GM19023 (cell line): ENCODE data around the gene CLN5.
"Not testable (repeated sequence)": the region's sequence is repeated elsewhere in the genome, so short reads cannot be mapped to it uniquely, and the experiment has no call there.

Source experiments
- ATAC-seq: cut with Tn5 transposase; IDR thresholded peaks from one replicate; pipeline ENCODE4 v1.9.1; 2021; ENCODE audit warnings: mild to moderate bottlenecking, moderate library complexity; ENCODE audit not compliant: unreplicated experiment

CLN5 gene

GRCh38 chr13:76974618-76974975 is 17.3 kb upstream of the CLN5 start:
- ATAC-seq: no peak

- ATAC-seq: no peak
These were observed 16.0 kb upstream of the CLN5 start for GRCh38 chr13:76975863-76976262.

- no peak for ATAC-seq
These were observed 15.4 kb upstream of the CLN5 start for GRCh38 chr13:76976490-76976889.

GRCh38 chr13:76976929-76977328 is 15.0 kb upstream of the CLN5 start:
- ATAC-seq: no peak

DNA sequence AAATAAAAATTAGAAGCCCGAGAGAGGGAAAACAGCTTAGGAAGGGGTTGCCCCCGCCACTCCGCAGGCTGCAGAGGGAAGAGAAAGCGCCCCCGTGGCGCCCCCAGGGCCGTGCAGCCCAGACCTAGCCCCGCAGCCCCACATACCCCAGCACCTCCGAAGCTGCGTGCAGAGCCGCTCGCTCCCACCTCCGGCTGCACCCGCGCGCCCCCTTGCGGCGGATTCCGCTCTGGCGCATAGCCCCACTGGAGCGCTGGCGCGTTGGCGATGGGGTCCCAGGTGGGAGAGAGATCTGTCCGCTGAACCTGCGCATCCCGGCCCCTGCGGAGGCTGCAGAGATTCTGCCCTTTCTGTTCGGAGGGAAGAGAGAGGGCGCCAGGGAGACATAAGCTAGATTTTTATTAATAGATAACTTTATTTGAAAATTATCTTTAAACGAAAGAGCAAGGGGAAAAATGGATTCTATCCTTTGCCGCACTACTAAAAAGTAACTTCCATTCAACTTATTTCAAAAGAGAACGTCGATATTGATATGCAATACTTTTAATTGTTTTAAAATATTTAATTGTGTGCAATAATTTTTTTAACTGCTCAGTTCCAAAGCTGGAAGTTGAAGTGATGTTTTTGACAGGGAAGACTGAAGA is 11.7 kb upstream of the CLN5 start:
- ATAC-seq: peak; percentile 100

GRCh38 chr13:76982061-76982460 is 9.8 kb upstream of the CLN5 start:
- ATAC-seq: no peak

DNA sequence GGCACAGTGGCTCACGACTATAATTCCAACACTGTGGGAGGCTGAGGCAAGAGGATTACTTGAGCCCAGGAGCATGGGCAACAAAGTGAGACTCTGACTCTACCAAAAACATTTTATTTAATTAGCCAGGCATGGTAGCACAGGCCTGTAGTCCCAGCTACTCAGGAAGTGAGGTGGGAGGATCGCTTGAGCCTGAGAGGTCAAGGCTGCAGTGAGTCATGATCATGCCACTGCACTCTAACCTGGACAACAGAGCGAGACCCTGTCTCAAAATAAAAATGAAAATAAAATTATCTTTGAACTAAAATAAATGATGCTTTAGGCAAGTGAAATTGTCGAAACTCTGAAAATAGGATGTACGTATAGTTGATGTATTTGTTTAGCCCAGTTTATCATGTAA is 8.2 kb upstream of the CLN5 start:
- ATAC-seq: no peak

DNA sequence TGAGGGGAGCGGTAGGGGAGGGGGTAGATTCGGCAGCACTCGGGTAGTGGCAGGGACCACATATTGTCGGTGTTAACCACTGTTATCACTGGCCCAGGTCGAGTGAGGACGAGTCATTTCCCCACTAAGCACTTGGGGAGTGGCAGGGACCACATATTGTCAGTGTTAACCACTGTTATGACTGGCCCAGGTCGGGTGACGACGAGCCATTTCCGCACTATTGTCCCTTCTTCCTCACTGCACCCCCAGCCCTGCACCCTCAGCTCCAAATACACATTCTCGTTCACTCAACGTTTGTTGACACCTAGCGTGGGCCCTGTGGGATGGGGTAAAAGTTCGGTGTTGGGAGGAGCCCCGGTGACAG is 467 bp upstream of the CLN5 start:
- peak; percentile 47 for ATAC-seq

- ATAC-seq: peak; percentile 3
These were observed 694 bp downstream of the CLN5 start for GRCh38 chr13:76992548-76993001.

DNA sequence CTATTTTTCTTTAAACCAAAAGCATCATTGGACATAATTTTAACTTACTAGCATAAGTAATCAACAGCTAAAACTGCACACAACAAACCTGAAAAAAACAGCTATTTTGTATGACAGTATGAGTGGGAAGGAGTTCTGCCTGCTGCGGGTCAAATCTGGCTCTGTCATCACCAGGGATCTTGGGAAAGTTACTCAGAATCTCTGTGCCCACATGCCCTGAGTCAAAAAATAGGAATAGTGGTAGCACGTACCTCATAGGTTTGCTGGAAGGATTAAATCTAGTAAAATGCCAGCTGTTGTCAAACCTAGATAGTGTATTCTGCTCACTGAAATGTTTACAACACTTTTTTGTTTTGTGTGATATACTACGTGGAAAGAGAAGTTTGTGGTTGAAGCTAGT is 1.1 kb downstream of the CLN5 start:
- no peak for ATAC-seq

- no peak for ATAC-seq
These were observed 1.6 kb downstream of the CLN5 start for GRCh38 chr13:76993473-76993872.

- no peak for ATAC-seq
These were observed 2.4 kb downstream of the CLN5 start for GRCh38 chr13:76994281-76994680.

GRCh38 chr13:77000475-77000874 is 8.6 kb downstream of the CLN5 start:
- no peak for ATAC-seq

- ATAC-seq: no peak
These were observed 9.7 kb downstream of the CLN5 start for GRCh38 chr13:77001540-77001939.

GRCh38 chr13:77001963-77002587 is 10.2 kb downstream of the CLN5 start:
- ATAC-seq: no peak

GRCh38 chr13:77002590-77003190 is 10.8 kb downstream of the CLN5 start:
- no peak for ATAC-seq

DNA sequence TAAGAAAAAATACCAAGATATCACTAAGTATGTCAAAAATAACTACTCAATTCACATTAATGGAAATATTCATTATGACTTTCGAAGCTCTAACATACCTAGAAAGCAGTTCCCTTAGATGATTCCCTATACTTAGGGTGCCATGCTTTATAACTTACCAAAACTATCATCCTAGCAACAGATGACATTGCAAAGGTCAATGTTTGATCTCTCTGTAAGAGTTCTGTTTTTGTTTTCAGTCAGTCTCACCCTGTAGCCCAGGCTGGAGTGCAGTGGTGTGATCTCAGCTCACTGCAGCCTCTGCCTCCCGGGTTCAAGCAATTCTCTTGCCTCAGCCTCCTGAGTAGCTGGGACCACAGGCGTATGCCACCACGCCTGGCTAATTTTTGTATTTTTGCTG is 16.5 kb downstream of the CLN5 start:
- ATAC-seq: not testable (repeated sequence)

- ATAC-seq: no peak
These were observed 17.1 kb downstream of the CLN5 start for GRCh38 chr13:77009011-77009410.

DNA sequence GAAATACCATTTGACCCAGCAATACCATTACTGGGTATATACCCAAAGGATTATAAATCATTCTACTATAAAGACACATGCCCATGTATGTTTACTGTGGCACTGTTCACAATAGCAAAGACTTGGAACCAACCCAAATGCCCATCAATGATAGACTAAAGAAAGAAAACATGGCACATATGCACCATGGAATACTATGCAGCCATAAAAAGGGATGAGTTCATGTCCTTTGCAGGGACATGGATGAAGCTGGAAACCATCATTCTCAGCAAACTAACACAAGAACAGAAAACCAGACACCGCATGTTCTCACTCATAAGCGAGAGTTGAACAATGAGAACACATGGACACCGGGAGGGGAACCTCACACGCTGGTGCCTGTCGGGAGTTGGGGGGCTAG is 17.8 kb downstream of the CLN5 start:
- not testable (repeated sequence) for ATAC-seq

DNA sequence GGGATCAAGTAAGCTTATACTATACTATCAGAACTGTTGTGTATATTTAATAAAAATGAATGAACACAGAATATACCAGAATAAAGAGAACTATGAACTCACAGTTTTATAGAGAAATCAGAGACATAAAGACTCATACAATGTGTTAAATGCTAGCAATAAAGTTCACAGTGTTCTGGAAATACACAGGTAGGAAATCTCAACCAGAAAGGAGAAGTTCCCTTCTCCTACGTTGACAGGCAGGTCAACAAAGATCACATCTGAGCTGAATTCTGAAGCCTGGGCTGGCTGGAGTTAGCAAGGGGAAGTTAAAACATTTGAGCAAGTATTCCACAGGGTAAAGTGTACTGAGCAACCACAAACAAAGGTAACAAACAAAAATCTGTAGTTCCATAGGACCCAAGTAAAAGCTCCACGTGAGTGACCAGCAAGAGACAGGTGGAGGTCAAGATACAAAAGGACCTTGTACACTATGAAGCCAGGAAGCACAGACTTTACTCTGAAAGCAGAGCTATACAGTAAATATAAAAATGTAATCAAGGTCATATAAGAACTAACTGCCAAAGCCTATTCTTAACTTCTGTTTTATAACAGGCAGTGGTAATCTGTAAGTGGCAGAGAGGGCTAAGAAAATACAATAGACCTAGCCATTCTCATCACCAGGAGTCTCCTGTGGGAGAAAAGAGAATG is 22.1 kb downstream of the CLN5 start:
- no peak for ATAC-seq

DNA sequence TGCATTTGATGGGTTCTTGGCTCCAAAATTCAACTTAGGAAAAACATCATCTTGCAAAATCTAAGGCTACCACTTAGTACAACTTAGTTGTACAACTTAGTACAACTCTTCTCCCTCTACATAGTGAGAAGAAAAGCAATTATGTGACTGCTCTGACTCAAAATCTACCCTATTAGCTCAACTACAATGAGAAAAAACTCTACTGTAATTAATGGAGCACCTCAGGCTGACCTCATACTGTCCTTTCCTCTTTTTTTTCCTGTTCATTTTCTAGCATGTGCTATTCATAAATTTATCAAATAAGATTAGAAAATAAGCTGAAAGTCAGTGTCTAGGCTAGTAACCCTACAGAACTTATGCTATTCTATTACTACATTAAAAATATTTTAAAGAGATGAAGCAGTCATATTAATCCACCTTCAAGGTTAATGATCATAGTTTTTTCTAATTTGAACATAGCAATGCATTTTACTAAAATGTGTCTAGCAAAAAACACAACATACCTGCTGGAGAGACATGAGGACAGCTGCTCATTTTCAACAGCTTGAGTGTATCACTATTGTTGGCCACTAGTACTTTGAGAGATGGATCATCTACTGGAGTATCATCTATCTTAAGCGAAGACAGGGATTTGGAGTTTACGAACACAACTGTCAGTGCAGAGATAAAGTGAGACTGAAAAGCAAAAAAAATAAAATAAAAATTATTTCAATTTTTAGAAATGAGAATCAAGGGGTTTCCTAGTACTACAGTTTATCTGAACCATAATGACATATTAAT is 23.2 kb downstream of the CLN5 start:
- ATAC-seq: no peak
